HepG2 (cell line): ENCODE results near the gene LRRC10. TPM values are rescaled to one million over a fixed set of nuclear protein-coding genes. Genes with fewer than 3 reads are reported as not detected.

ENCODE experiments used
- ATAC-seq: fragments of 200-7000 bp; cut with Tn5 transposase; 3 replicates; pipeline ENCODE4 v1.9.1; 2020; ENCODE audit warnings: mild to moderate bottlenecking, moderate library complexity
- BruUV-seq: library from RNA; stranded (reverse); fragments of 400-500 nt; replicated peaks from 2 replicates; lab custom pipeline; 2021; lab: Mats Ljungman, UMichigan
- CTCF ChIA-PET: fragments of 300-600 bp; formaldehyde crosslinking; extraction: SDS; loops from one replicate; lab custom pipeline; 2021; ENCODE audit warnings: low total read pairs, inconsistent platforms, low intra/inter-chr PET ratio; lab: Yijun Ruan, JAX
- POLR2A ChIA-PET: fragments of 350-600 bp; sonication (Branson Sonifier 250); formaldehyde crosslinking; loops from one replicate; lab custom pipeline; 2020; ENCODE audit warnings: antibody characterized with exemption, inconsistent platforms; lab: Yijun Ruan, JAX
- DNase-seq: peaks from one replicate; pipeline ENCODE4 v3.0.0-alpha.2; 2015; ENCODE audit warnings: low spot score
- FAIRE-seq: peaks from 3 replicates; lab custom pipeline; 2011; peaks lifted over from hg19 to GRCh38; lab: Jason Lieb, UNC
- H2AFZ ChIP-seq: one replicate; pipeline ENCODE4 v1.6.1; 2011; ENCODE audit warnings: low read length, inconsistent platforms
- H3K27ac ChIP-seq: fragments of 300-600 bp; 3 replicates; pipeline ENCODE4 v1.8.0; 2011; ENCODE audit warnings: mixed run types, mild to moderate bottlenecking, mixed read lengths, low read length, inconsistent platforms; ENCODE audit not compliant: insufficient read depth; ENCODE audit errors: extremely low read length
- H3K27me3 ChIP-seq, 2 experiments: fragments of 200-600 bp in 1 of 2; 2 replicates in 1 of 2; 3 replicates in 1 of 2; pipeline versions ENCODE4 v1.6.0 to v1.8.0; 2011; ENCODE audit warnings: low read length in 2 of 2, mild to moderate bottlenecking in 2 of 2, moderate library complexity in 2 of 2, inconsistent platforms in 1 of 2; ENCODE audit not compliant: insufficient read depth in 2 of 2, control insufficient read depth in 1 of 2
- H3K36me3 ChIP-seq, 2 experiments: fragments of 200-600 bp in 1 of 2; replicated peaks in 1 of 2; 2 replicates in 1 of 2; 3 replicates in 1 of 2; pipeline versions ENCODE4 v1.5.1 to v1.8.0; 2011; ENCODE audit warnings: low read length in 2 of 2, inconsistent platforms in 1 of 2; ENCODE audit not compliant: insufficient read depth in 2 of 2, control insufficient read depth in 1 of 2
- H3K4me1 ChIP-seq: 2 replicates; pipeline ENCODE4 v1.5.1; 2012; ENCODE audit warnings: low read length, inconsistent platforms; ENCODE audit not compliant: insufficient read depth
- H3K4me2 ChIP-seq: 2 replicates; pipeline ENCODE4 v1.6.0; 2011; ENCODE audit warnings: low read depth, low read length, inconsistent platforms
- H3K4me3 ChIP-seq, 3 experiments: fragments of 200-600 bp in 1 of 3; sonication (generic), shearing (Covaris generic) in 1 of 3; replicated peaks in 1 of 3; 2 replicates each; pipeline ENCODE4 v1.5.1; 2011 to 2016; ENCODE audit warnings: low read length in 3 of 3, inconsistent platforms in 2 of 3, low read depth in 2 of 3, mild to moderate bottlenecking in 2 of 3, control low read depth in 1 of 3, mixed read lengths in 1 of 3; ENCODE audit not compliant: insufficient read depth in 1 of 3
- H3K79me2 ChIP-seq: one replicate; pipeline ENCODE4 v1.6.1; 2011; ENCODE audit warnings: low read length, inconsistent platforms; ENCODE audit not compliant: insufficient read depth
- H3K9ac ChIP-seq: 2 replicates; pipeline ENCODE4 v1.6.0; 2011; ENCODE audit warnings: mild to moderate bottlenecking, low read depth, low read length, inconsistent platforms; ENCODE audit not compliant: insufficient read depth
- H3K9me3 ChIP-seq: 2 replicates; pipeline ENCODE4 v1.5.1; 2012; ENCODE audit warnings: mild to moderate bottlenecking, low read length
- H4K20me1 ChIP-seq: 2 replicates; pipeline ENCODE4 v1.6.0; 2011; ENCODE audit warnings: inconsistent platforms, mild to moderate bottlenecking, low read length, moderate library complexity; ENCODE audit not compliant: insufficient read depth
- BCL3 ChIP-seq: sonication (generic); formaldehyde crosslinking; IDR thresholded peaks from 2 replicates; pipeline ENCODE4 v1.5.1; 2020; ENCODE audit warnings: mild to moderate bottlenecking, missing genetic modification reagents, moderate library complexity
- BRCA1 ChIP-seq: sonication (generic); formaldehyde crosslinking; IDR thresholded peaks from 2 replicates; pipeline ENCODE4 v1.4.0; 2020; ENCODE audit warnings: missing genetic modification reagents
- EHMT2 ChIP-seq: fragments of 200-600 bp; sonication (generic); IDR thresholded peaks from 2 replicates; pipeline ENCODE4 v1.7.0; 2017; ENCODE audit warnings: antibody characterized with exemption, low read depth, low read length, borderline replicate concordance
- POLR2AphosphoS5 ChIP-seq: IDR thresholded peaks from 2 replicates; pipeline ENCODE4 v1.6.1; 2012; ENCODE audit warnings: low read depth, low read length
- TRIM24 ChIP-seq: sonication (generic); formaldehyde crosslinking; IDR thresholded peaks from 2 replicates; pipeline ENCODE4 v1.8.0; 2022; ENCODE audit warnings: mild to moderate bottlenecking, missing genetic modification reagents
- YEATS4 ChIP-seq: sonication (generic); formaldehyde crosslinking; IDR thresholded peaks from 2 replicates; pipeline ENCODE4 v1.4.0; 2020; ENCODE audit warnings: missing genetic modification reagents, borderline replicate concordance
- ZNF232 ChIP-seq: sonication (generic); formaldehyde crosslinking; IDR thresholded peaks from 2 replicates; pipeline ENCODE4 v1.4.0; 2020; ENCODE audit warnings: missing genetic modification reagents, borderline replicate concordance
- ZNF512 ChIP-seq: sonication (generic); formaldehyde crosslinking; IDR thresholded peaks from 2 replicates; pipeline ENCODE4 v1.4.0; 2020; ENCODE audit warnings: mild to moderate bottlenecking, missing genetic modification reagents
- ZNF589 ChIP-seq: sonication (generic); formaldehyde crosslinking; conservative IDR thresholded peaks from 2 replicates; pipeline ENCODE4 v1.8.0; 2022; ENCODE audit warnings: mild to moderate bottlenecking, moderate library complexity, missing genetic modification reagents
- ZNF644 ChIP-seq: IDR thresholded peaks from 2 replicates; pipeline ENCODE4 v1.6.1; 2016; ENCODE audit warnings: low read depth
- ZNF737 ChIP-seq: sonication (generic); formaldehyde crosslinking; IDR thresholded peaks from 2 replicates; pipeline ENCODE4 v1.5.0; 2020; ENCODE audit warnings: missing genetic modification reagents, mild to moderate bottlenecking, borderline replicate concordance
- WGBS: methylation state at CpG from one replicate; pipeline ENCODE4 v1.1.6; 2017; ENCODE audit warnings: low lambda C conversion rate; 5-methylcytosine and 5-hydroxymethylcytosine counted together
- in situ Hi-C: cut with HindIII; loops from 2 replicates; pipeline ENCODE4 v1.10.0; 2017; ENCODE audit warnings: low pct_unique_long_range_greater_than_20kb; ENCODE audit not compliant: extremely low pct_ligation_motif_present
- intact Hi-C: fragments of 100-400 bp; cut with micrococcal nuclease; formaldehyde crosslinking; loops from one replicate; pipeline ENCODE4 v1.10.0; 2022; ENCODE audit not compliant: unreplicated experiment
- polyA plus RNA-seq, 8 experiments: library from polyadenylated mRNA; depleted of rRNA in 3 of 8; stranded (reverse) in 7 of 8; unstranded in 1 of 8; fragments of >200 nt; fragmentation: Illumina TruSeq in 4 of 8; extraction: Trizol in 4 of 8; gene quantifications; 2 replicates each; pipeline versions ENCODE4 v1.2.1 to v1.2.3, GENCODE V29; 2011 to 2016; ENCODE audit warnings: low read depth in 4 of 8, missing spikeins in 1 of 8, mixed read lengths in 1 of 8; ENCODE audit not compliant: insufficient read depth in 1 of 8
- total RNA-seq, 5 experiments: library from RNA; depleted of rRNA; stranded (reverse); fragments of >200 nt; fragmentation: Illumina TruSeq; extraction: Trizol; gene quantifications; 2 replicates each; pipeline ENCODE4 v1.2.3, GENCODE V29; 2016; ENCODE audit warnings: low read depth in 1 of 5

The LRRC10 gene
- total and polyA plus RNA-seq, 2 of the 13 experiments (the other 11 are each of a cell fraction or from before 2014, with no cell fraction given), result not detected

- Histone ChIP-seq H4K20me1 (no peaks in the 10 kb centered on the region), H3K9ac (no peak overlapping the region), H3K4me3 (no peak overlapping the region), H3K9me3 (no peaks in the 10 kb centered on the region), H3K36me3 (peaks cover 5 to 21% of the 10 kb centered on the region in 2 experiments; a peak in 4 of 5 replicates), H2AFZ (no peak overlapping the region), H3K4me1 (no peaks in the 10 kb centered on the region), H3K79me2 (no peaks in the 10 kb centered on the region), H3K27ac (no peak overlapping the region), H3K4me2 (no peak overlapping the region), H3K27me3 (no peaks in the 10 kb centered on the region)
- CTCF ChIA-PET, result no interaction called here
- in situ Hi-C loops (loop anchor here (10.0 kb wide), 2 partner anchors 193 to 283 kb away; no protein-coding TSS in a partner anchor), intact Hi-C loops (no loop called here)
- 89% methylated on average over 2 of the region's 2 CpGs for WGBS
- BruUV-seq, result no TSS peak
- FAIRE-seq, result no peak
- no peak for TF ChIP-seq YEATS4
- TF ChIP-seq EHMT2, result no peak
- no peak for TF ChIP-seq BRCA1 (CRISPR knock-in tag)
- TF ChIP-seq TRIM24 (CRISPR knock-in tag), result no peak
- no peak for TF ChIP-seq POLR2AphosphoS5
- no peak for TF ChIP-seq BCL3 (CRISPR knock-in tag)
- no peak for TF ChIP-seq ZNF512 (CRISPR knock-in tag)
- no peak for TF ChIP-seq ZNF644 (CRISPR knock-in tag)
- TF ChIP-seq ZNF589 (CRISPR knock-in tag), result no peak
- TF ChIP-seq ZNF232 (CRISPR knock-in tag), result no peak
- TF ChIP-seq ZNF737 (CRISPR knock-in tag), result no peak
- POLR2A ChIA-PET, result no interaction called here
- no peak for ATAC-seq
- no peak for DNase-seq
Measured at GRCh38 chr12:69578283-69578682, 32.4 kb downstream of the LRRC10 start.
